HG02678 (cell line): Measurements from ENCODE around the gene SLC35E2B.

Source experiments
- ATAC-seq: cut with Tn5 transposase; IDR thresholded peaks from one replicate; pipeline ENCODE4 v1.9.1; 2021; ENCODE audit warnings: mild to moderate bottlenecking, moderate library complexity; ENCODE audit not compliant: unreplicated experiment

Gene SLC35E2B

GRCh38 chr1:1627261-1627828, 65.2 kb downstream of the SLC35E2B start:
- no peak for ATAC-seq

GRCh38 chr1:1626207-1627141, 66.1 kb downstream of the SLC35E2B start:
- ATAC-seq, result no peak

GRCh38 chr1:1625824-1626206, 66.8 kb downstream of the SLC35E2B start:
- ATAC-seq, result no peak

- no peak for ATAC-seq
Measured at GRCh38 chr1:1625404-1625775, 67.2 kb downstream of the SLC35E2B start.

- no peak for ATAC-seq
Measured at GRCh38 chr1:1624443-1625403, 67.9 kb downstream of the SLC35E2B start.

- no peak for ATAC-seq
Measured at GRCh38 chr1:1623631-1624442, 68.8 kb downstream of the SLC35E2B start.

- ATAC-seq, result no peak
Measured at GRCh38 chr1:1623181-1623630, 69.4 kb downstream of the SLC35E2B start.

- ATAC-seq, result no peak
Measured at GRCh38 chr1:1622788-1623094, 69.9 kb downstream of the SLC35E2B start.

- ATAC-seq, result no peak
Measured at GRCh38 chr1:1622010-1622787, 70.4 kb downstream of the SLC35E2B start.

GRCh38 chr1:1621173-1622009, 71.2 kb downstream of the SLC35E2B start:
- ATAC-seq, result no peak

- ATAC-seq, result no peak
Measured at GRCh38 chr1:1620433-1621139, 72.0 kb downstream of the SLC35E2B start.

- ATAC-seq, result no peak
Measured at GRCh38 chr1:1619917-1620361, 72.7 kb downstream of the SLC35E2B start.

GRCh38 chr1:1618396-1619068, 74.1 kb downstream of the SLC35E2B start:
- no peak for ATAC-seq

- no peak for ATAC-seq
Measured at GRCh38 chr1:1617925-1618324, 74.7 kb downstream of the SLC35E2B start.

GRCh38 chr1:1617516-1617915, 75.1 kb downstream of the SLC35E2B start:
- no peak for ATAC-seq

- no peak for ATAC-seq
Measured at GRCh38 chr1:1616838-1617237, 75.8 kb downstream of the SLC35E2B start.

GRCh38 chr1:1616045-1616790, 76.4 kb downstream of the SLC35E2B start:
- ATAC-seq, result peak; percentile 20
